Loucy (cell line): ENCODE results near the gene PAEP.

Experiments used
- H2AFZ ChIP-seq: fragments of 200-600 bp; sonication (generic); 2 replicates; pipeline ENCODE4 v1.6.0; 2016; ENCODE audit warnings: antibody characterized with exemption, mild to moderate bottlenecking, low read length, moderate library complexity
- H3F3A ChIP-seq: fragments of 200-600 bp; 2 replicates; pipeline ENCODE4 v1.6.0; 2016; ENCODE audit warnings: antibody characterized with exemption, low read depth, mild to moderate bottlenecking
- H3K27me3 ChIP-seq: fragments of 200-600 bp; sonication (generic); 2 replicates; pipeline ENCODE4 v1.6.1; 2014; ENCODE audit warnings: low read length, mild to moderate bottlenecking; ENCODE audit not compliant: insufficient read depth, poor library complexity, severe bottlenecking
- H3K36me3 ChIP-seq: fragments of 200-600 bp; sonication (generic); 2 replicates; pipeline ENCODE4 v1.6.1; 2016; ENCODE audit warnings: low read length; ENCODE audit not compliant: insufficient read depth
- H3K4me1 ChIP-seq: fragments of 200-600 bp; sonication (generic); 2 replicates; pipeline ENCODE4 v1.5.1; 2014; ENCODE audit warnings: low read length, mild to moderate bottlenecking; ENCODE audit not compliant: insufficient read depth, poor library complexity, severe bottlenecking
- H3K4me2 ChIP-seq: fragments of 200-600 bp; sonication (generic); 2 replicates; pipeline ENCODE4 v1.6.0; 2014; ENCODE audit warnings: antibody characterized with exemption, low read length, low read depth, mild to moderate bottlenecking; ENCODE audit not compliant: poor library complexity, severe bottlenecking
- H3K4me3 ChIP-seq: fragments of 200-600 bp; sonication (generic); 2 replicates; pipeline ENCODE4 v1.5.1; 2014; ENCODE audit warnings: low read length, mild to moderate bottlenecking, mixed read lengths; ENCODE audit not compliant: poor library complexity, severe bottlenecking
- H3K79me2 ChIP-seq: fragments of 200-600 bp; sonication (generic); 2 replicates; pipeline ENCODE4 v1.6.1; 2014; ENCODE audit warnings: low read length; ENCODE audit not compliant: insufficient read depth
- H3K9ac ChIP-seq: fragments of 200-600 bp; sonication (generic); 2 replicates; pipeline ENCODE4 v1.6.0; 2014; ENCODE audit warnings: mild to moderate bottlenecking, low read depth, low read length, moderate library complexity; ENCODE audit not compliant: poor library complexity, severe bottlenecking
- H3K9me2 ChIP-seq: fragments of 200-600 bp; sonication (generic); replicated peaks from 2 replicates; pipeline ENCODE4 v1.6.1; 2016; ENCODE audit warnings: low read depth, low read length, mixed read lengths
- H3K9me3 ChIP-seq: fragments of 200-600 bp; sonication (generic); 2 replicates; pipeline ENCODE4 v1.6.1; 2014; ENCODE audit warnings: mild to moderate bottlenecking, antibody characterized with exemption, low read length, low read depth; ENCODE audit not compliant: insufficient read depth
- H4K20me1 ChIP-seq: fragments of 200-600 bp; sonication (generic); 2 replicates; pipeline ENCODE4 v1.6.0; 2014; ENCODE audit warnings: antibody characterized with exemption, low read length, mild to moderate bottlenecking; ENCODE audit not compliant: insufficient read depth, poor library complexity, severe bottlenecking
- CTCF ChIP-seq: fragments of 200-600 bp; sonication (generic); conservative IDR thresholded peaks from 2 replicates; pipeline ENCODE4 v1.5.1; 2014; ENCODE audit warnings: mild to moderate bottlenecking, antibody characterized with exemption, low read length
- EZH2phosphoT487 ChIP-seq: fragments of 200-600 bp; IDR thresholded peaks from 2 replicates; pipeline ENCODE4 v1.6.1; 2018; ENCODE audit warnings: antibody characterized with exemption, mild to moderate bottlenecking, moderate library complexity, borderline replicate concordance

The PAEP gene

GRCh38 chr9:135567311-135567710 is 5.8 kb downstream of the PAEP start:
- H3K9ac ChIP-seq = no peak overlapping the region
- H3K4me2 ChIP-seq = no peak overlapping the region
- TF ChIP-seq EZH2phosphoT487 = no peak
- TF ChIP-seq CTCF = no peak
- H3K9me2 ChIP-seq = no peaks in the 10 kb centered on the region
- H3K79me2 ChIP-seq = no peaks in the 10 kb centered on the region
- H3K4me3 ChIP-seq = no peak overlapping the region
- H3K4me1 ChIP-seq = no peaks in the 10 kb centered on the region
- H3F3A ChIP-seq = no peaks in the 10 kb centered on the region
- H3K9me3 ChIP-seq = peaks cover 2% of the 10 kb centered on the region; the same call in 1 of the 2 replicates
- no peaks in the 10 kb centered on the region for H3K27me3 ChIP-seq
- no peaks in the 10 kb centered on the region for H4K20me1 ChIP-seq
- no peak overlapping the region for H2AFZ ChIP-seq
- no peaks in the 10 kb centered on the region for H3K36me3 ChIP-seq

GRCh38 chr9:135568026-135568425 is 6.5 kb downstream of the PAEP start:
- Histone ChIP-seq H3K27me3 (no peaks in the 10 kb centered on the region), H3K9me3 (peaks cover 2% of the 10 kb centered on the region; the same call in 1 of the 2 replicates), H3K4me2 (no peak overlapping the region), H3K79me2 (no peaks in the 10 kb centered on the region), H3K4me1 (no peaks in the 10 kb centered on the region), H3F3A (no peaks in the 10 kb centered on the region), H3K36me3 (no peaks in the 10 kb centered on the region), H3K9ac (no peak overlapping the region), H4K20me1 (no peaks in the 10 kb centered on the region), H3K4me3 (no peak overlapping the region), H2AFZ (no peak overlapping the region), H3K9me2 (no peaks in the 10 kb centered on the region)
- TF ChIP-seq CTCF (no peak), EZH2phosphoT487 (no peak)

GRCh38 chr9:135570456-135570855 is 8.9 kb downstream of the PAEP start:
- no peak overlapping the region for H3K9ac ChIP-seq
- H3K79me2 ChIP-seq = no peaks in the 10 kb centered on the region
- TF ChIP-seq CTCF (no peak), EZH2phosphoT487 (no peak)
- H2AFZ ChIP-seq = no peak overlapping the region
- no peaks in the 10 kb centered on the region for H3K27me3 ChIP-seq
- no peak overlapping the region for H3K4me3 ChIP-seq
- H3K4me2 ChIP-seq = no peak overlapping the region
- H3K9me3 ChIP-seq = peaks cover 2% of the 10 kb centered on the region; the same call in 1 of the 2 replicates
- no peaks in the 10 kb centered on the region for H3K9me2 ChIP-seq
- no peaks in the 10 kb centered on the region for H3K36me3 ChIP-seq
- H4K20me1 ChIP-seq = no peaks in the 10 kb centered on the region
- H3F3A ChIP-seq = no peaks in the 10 kb centered on the region
- H3K4me1 ChIP-seq = no peaks in the 10 kb centered on the region
